Sigmoid colon (tissue), 7 donors: ENCODE data around the gene PREX1. TPM values are rescaled to one million over a fixed set of nuclear protein-coding genes. Genes with fewer than 3 reads are reported as not detected.

Experiments
- DNase-seq: peaks from one replicate; pipeline ENCODE4 v3.0.0-alpha.2; 2019
- H3K27ac ChIP-seq, 4 donors: fragments of 200-600 bp; sonication (generic); one replicate each; pipeline ENCODE4 v1.5.1; 2016 to 2019; ENCODE audit warnings: mild to moderate bottlenecking in 1 of 4
- H3K27me3 ChIP-seq, 3 donors: fragments of 200-600 bp; sonication (generic); one replicate each; pipeline ENCODE4 v1.5.1; 2019; ENCODE audit warnings: mild to moderate bottlenecking in 1 of 3
- H3K36me3 ChIP-seq, 4 donors: fragments of 200-600 bp; sonication (generic); one replicate each; pipeline ENCODE4 v1.5.1; 2016 to 2019
- H3K4me1 ChIP-seq, 4 donors: fragments of 200-600 bp; sonication (generic); one replicate each; pipeline ENCODE4 v1.5.1; 2017 to 2019
- H3K4me3 ChIP-seq, 4 donors: fragments of 200-600 bp; sonication (generic); one replicate each; pipeline ENCODE4 v1.5.1; 2017 to 2019; ENCODE audit warnings: mild to moderate bottlenecking in 2 of 4, moderate library complexity in 1 of 4
- H3K9me3 ChIP-seq, 4 donors: fragments of 200-600 bp in 3 of 4; sonication (generic) in 3 of 4; one replicate each; pipeline versions ENCODE4 v1.5.1 to v1.6.1; 2013 to 2019
- EP300 ChIP-seq, 4 donors: sonication (generic); formaldehyde crosslinking; IDR thresholded peaks; one replicate each; pipeline ENCODE4 v1.6.1; 2017; ENCODE audit warnings: antibody characterized with exemption in 4 of 4
- POLR2A ChIP-seq, 2 donors: fragments of 450-650 bp; IDR thresholded peaks; one replicate each; pipeline ENCODE4 v1.6.1; 2016; ENCODE audit warnings: antibody characterized with exemption in 2 of 2, mild to moderate bottlenecking in 2 of 2, moderate library complexity in 2 of 2
- POLR2AphosphoS5 ChIP-seq, 4 donors: sonication (generic); formaldehyde crosslinking; IDR thresholded peaks; one replicate each; pipeline ENCODE4 v1.6.1; 2017; ENCODE audit warnings: antibody characterized with exemption in 4 of 4
- WGBS, 2 donors: extraction: QIAGEN DNeasy Blood & Tissue Kit; methylation state at CpG; one replicate each; pipeline ENCODE4 v1.1.7; 2013; 5-methylcytosine and 5-hydroxymethylcytosine counted together
- intact Hi-C: fragments of 100-400 bp; cut with DNase I; formaldehyde crosslinking; loops from one replicate; pipeline ENCODE4 v1.15.1; 2023
- polyA plus RNA-seq, 3 donors: library from polyadenylated mRNA; stranded (reverse); fragments of 200-250 nt; gene quantifications; one replicate each; pipeline ENCODE4 v1.2.3, GENCODE V29; 2013
- total RNA-seq, 4 donors: library from RNA; depleted of rRNA; stranded (reverse); fragments of >200 nt; gene quantifications; one replicate each; pipeline ENCODE4 v1.1.0, GENCODE V29; 2016
- TF ChIP-seq, protein P1 (sequence below), 4 experiments: fragments of 450-650 bp in 3 of 4; fragments of 200-600 bp in 1 of 4; IDR thresholded peaks; one replicate each; pipeline ENCODE4 v1.5.1; 2016 to 2019; ENCODE audit warnings: antibody characterized with exemption in 4 of 4, mild to moderate bottlenecking in 3 of 4, moderate library complexity in 2 of 4
- donor health status: healthy with polysubstance abuse.
- donor health status: Bipolar disorder and iron deficiency.
- donor health status: healthy.

PREX1 gene
- total and polyA plus RNA-seq, 7 donors = 5.4 to 22.9 (median 15.5) TPM

DNA sequence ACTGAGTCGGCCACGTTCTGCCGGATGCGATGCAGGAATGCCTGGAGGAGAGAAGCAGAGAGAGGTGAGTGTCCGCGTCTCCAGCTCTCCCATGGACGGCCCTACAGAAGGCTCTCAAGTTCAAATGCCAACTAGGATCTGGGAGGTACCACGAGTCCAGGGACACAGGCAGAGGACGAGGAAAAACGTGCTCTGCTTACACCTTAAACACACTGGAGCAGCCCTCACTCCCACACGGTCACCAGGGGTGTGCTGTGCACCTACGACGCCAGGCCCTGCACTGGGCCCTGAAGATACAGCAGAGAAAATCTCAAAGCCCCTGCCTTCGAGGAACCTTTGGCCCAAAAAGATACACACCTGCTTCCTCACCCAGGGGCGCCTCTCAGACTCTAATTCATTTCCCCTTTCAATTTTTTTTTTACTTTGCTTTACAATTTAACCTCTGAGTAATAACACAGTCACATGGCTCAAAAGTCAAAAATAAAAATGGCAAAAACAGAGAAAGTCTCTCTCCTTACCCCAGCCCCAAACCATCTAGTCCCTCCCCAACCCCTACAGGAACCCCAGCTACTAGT lies 79.9 kb downstream of the PREX1 start:
- Histone ChIP-seq H3K4me3 (no peak overlapping the region), H3K36me3 (no peaks in the 10 kb centered on the region), H3K27me3 (no peaks in the 10 kb centered on the region), H3K9me3 (no peaks in the 10 kb centered on the region), H3K27ac (peak overlapping the region in 2 of 4 donors; percentile 30 to 53), H3K4me1 (no peaks in the 10 kb centered on the region)
- 68 to 72% methylated on average over 15 of the region's 15 CpGs for WGBS, 2 donors
- TF ChIP-seq EP300 (IDR thresholded peaks at IDR 0.05) (no peak), POLR2AphosphoS5 (IDR thresholded peaks at IDR 0.05) (no peak), POLR2A (IDR thresholded peaks at IDR 0.05) (no peak)
- TF ChIP-seq, protein P1, sequence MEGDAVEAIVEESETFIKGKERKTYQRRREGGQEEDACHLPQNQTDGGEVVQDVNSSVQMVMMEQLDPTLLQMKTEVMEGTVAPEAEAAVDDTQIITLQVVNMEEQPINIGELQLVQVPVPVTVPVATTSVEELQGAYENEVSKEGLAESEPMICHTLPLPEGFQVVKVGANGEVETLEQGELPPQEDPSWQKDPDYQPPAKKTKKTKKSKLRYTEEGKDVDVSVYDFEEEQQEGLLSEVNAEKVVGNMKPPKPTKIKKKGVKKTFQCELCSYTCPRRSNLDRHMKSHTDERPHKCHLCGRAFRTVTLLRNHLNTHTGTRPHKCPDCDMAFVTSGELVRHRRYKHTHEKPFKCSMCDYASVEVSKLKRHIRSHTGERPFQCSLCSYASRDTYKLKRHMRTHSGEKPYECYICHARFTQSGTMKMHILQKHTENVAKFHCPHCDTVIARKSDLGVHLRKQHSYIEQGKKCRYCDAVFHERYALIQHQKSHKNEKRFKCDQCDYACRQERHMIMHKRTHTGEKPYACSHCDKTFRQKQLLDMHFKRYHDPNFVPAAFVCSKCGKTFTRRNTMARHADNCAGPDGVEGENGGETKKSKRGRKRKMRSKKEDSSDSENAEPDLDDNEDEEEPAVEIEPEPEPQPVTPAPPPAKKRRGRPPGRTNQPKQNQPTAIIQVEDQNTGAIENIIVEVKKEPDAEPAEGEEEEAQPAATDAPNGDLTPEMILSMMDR (IDR thresholded peaks at IDR 0.05) = no peak
- no peak for DNase-seq
- intact Hi-C loops = no loop called here

DNA sequence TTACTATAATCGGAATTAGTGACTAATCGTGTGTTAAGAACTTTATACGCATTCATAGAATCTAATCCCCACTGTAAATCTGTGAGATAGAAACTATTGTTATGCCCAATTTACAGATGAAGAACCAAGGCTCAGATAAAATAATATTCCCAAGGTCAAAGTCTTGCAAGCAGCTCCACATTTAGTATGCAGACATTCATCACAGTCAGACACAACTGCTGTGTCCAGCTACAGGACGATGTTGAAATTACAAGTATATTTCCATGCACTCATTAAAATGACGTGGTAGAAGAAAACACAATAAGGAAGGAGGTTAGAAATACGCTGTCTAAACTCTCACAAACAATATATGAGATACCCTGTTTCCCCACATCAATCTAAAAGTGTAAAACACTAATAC lies 82.5 kb downstream of the PREX1 start:
- intact Hi-C loops = no loop called here
- Histone ChIP-seq H3K27me3 (no peaks in the 10 kb centered on the region), H3K4me3 (no peak overlapping the region), H3K4me1 (no peaks in the 10 kb centered on the region), H3K9me3 (no peaks in the 10 kb centered on the region), H3K27ac (no peak overlapping the region), H3K36me3 (no peaks in the 10 kb centered on the region)
- DNase-seq = no peak
- 54 to 74% methylated on average over 6 of the region's 6 CpGs for WGBS, 2 donors
- TF ChIP-seq POLR2AphosphoS5 (IDR thresholded peaks at IDR 0.05) (no peak), EP300 (IDR thresholded peaks at IDR 0.05) (no peak), POLR2A (IDR thresholded peaks at IDR 0.05) (no peak)
- TF ChIP-seq, protein P1 (IDR thresholded peaks at IDR 0.05) = no peak

DNA sequence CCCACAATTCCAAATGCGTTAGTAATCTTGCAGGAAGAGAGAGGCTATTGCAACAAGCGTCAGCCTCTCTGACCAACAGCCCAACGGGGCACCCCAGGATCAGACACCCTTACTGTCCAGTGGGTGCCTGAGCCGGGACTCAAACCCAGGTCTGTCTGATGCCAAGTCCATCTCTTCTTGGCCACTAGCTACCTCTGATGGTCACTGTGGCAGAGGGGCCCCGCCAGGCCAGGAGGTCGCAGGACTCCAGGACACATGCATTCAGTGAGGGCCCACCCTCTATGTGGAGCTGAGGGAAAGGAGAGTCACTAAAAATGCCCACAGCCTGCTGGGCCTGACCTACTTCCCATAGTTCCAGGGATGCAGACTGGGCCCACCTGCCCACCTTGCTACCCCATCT lies 83.3 kb downstream of the PREX1 start:
- intact Hi-C loops = no loop called here
- Histone ChIP-seq H3K4me1 (no peaks in the 10 kb centered on the region), H3K27ac (no peak overlapping the region), H3K36me3 (no peaks in the 10 kb centered on the region), H3K4me3 (no peak overlapping the region), H3K9me3 (no peaks in the 10 kb centered on the region), H3K27me3 (no peaks in the 10 kb centered on the region)
- 88 to 94% methylated on average over 6 of the region's 6 CpGs for WGBS, 2 donors
- no peak for DNase-seq
- TF ChIP-seq POLR2A (IDR thresholded peaks at IDR 0.05) = no peak
- TF ChIP-seq EP300 (IDR thresholded peaks at IDR 0.05) = no peak
- TF ChIP-seq, protein P1 (IDR thresholded peaks at IDR 0.05) = no peak
- no peak for TF ChIP-seq POLR2AphosphoS5 (IDR thresholded peaks at IDR 0.05)

DNA sequence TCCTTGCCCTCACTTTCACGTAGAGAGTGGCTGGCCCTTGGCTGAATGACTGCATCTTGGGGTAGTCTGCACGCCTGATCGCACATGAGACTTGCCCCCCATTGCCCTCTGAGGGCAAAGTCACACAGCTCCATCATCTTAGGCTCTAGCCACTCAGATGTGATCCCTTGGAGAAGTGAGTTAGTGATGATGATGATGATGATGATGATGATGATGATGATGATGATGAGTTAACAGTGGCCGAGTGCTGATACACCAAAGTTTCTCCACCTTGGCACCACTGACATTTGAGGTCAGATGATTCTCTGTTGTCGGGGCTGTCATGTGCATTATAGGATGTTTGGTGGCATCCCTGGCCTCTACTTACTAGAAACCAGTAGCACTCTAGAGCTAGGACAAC lies 84.0 kb downstream of the PREX1 start:
- DNase-seq = no peak
- no peaks in the 10 kb centered on the region for H3K9me3 ChIP-seq
- no peak overlapping the region for H3K27ac ChIP-seq
- H3K4me1 ChIP-seq = peaks cover 0 to 4% (median 0%) of the 10 kb centered on the region in 4 donors
- WGBS, 2 donors = 92% methylated on average over 5 of the region's 5 CpGs
- H3K36me3 ChIP-seq = no peaks in the 10 kb centered on the region
- H3K4me3 ChIP-seq = no peak overlapping the region
- intact Hi-C loops = no loop called here
- no peaks in the 10 kb centered on the region for H3K27me3 ChIP-seq
- TF ChIP-seq POLR2AphosphoS5 (IDR thresholded peaks at IDR 0.05) (no peak), EP300 (IDR thresholded peaks at IDR 0.05) (no peak), POLR2A (IDR thresholded peaks at IDR 0.05) (no peak)
- TF ChIP-seq, protein P1 (IDR thresholded peaks at IDR 0.05) = no peak
